Ishikawa (cell line): ENCODE results near the gene FIGNL2.

Experiments
- CEBPB ChIP-seq: IDR thresholded peaks from 2 replicates; pipeline ENCODE4 v1.6.1; 2012
- CREB1 ChIP-seq: IDR thresholded peaks from 2 replicates; pipeline ENCODE4 v1.6.1; 2012; ENCODE audit warnings: low read depth
- EGR1 ChIP-seq: IDR thresholded peaks from 2 replicates; pipeline ENCODE4 v1.6.1; 2012
- EP300 ChIP-seq: IDR thresholded peaks from 2 replicates; pipeline ENCODE4 v1.6.1; 2012; ENCODE audit warnings: borderline replicate concordance
- FOXM1 ChIP-seq: IDR thresholded peaks from 2 replicates; pipeline ENCODE4 v1.6.1; 2012; ENCODE audit warnings: low read depth, borderline replicate concordance
- NFIC ChIP-seq: IDR thresholded peaks from 2 replicates; pipeline ENCODE4 v1.6.1; 2012
- RAD21 ChIP-seq: IDR thresholded peaks from 2 replicates; pipeline ENCODE4 v1.6.1; 2012; ENCODE audit warnings: low read depth
- TAF1 ChIP-seq: IDR thresholded peaks from 2 replicates; pipeline ENCODE4 v1.6.1; 2012; ENCODE audit warnings: low read depth, mild to moderate bottlenecking
- TCF12 ChIP-seq: IDR thresholded peaks from 2 replicates; pipeline ENCODE4 v1.6.1; 2012; ENCODE audit warnings: low read depth
- TEAD4 ChIP-seq: IDR thresholded peaks from 2 replicates; pipeline ENCODE4 v1.6.1; 2012
- YY1 ChIP-seq: IDR thresholded peaks from 2 replicates; pipeline ENCODE4 v1.6.1; 2012; ENCODE audit warnings: low read depth
- ZBTB7A ChIP-seq: IDR thresholded peaks from 2 replicates; pipeline ENCODE4 v1.6.1; 2012; ENCODE audit warnings: low read depth
- TF ChIP-seq, protein P1 (sequence below): IDR thresholded peaks from 2 replicates; pipeline ENCODE4 v1.6.1; 2012; ENCODE audit warnings: low read depth, mild to moderate bottlenecking
- TF ChIP-seq, protein P2 (sequence below): IDR thresholded peaks from 2 replicates; pipeline ENCODE4 v1.6.1; 2012
- TF ChIP-seq, protein P3 (sequence below): IDR thresholded peaks from 2 replicates; pipeline ENCODE4 v1.6.1; 2012

FIGNL2 gene

DNA sequence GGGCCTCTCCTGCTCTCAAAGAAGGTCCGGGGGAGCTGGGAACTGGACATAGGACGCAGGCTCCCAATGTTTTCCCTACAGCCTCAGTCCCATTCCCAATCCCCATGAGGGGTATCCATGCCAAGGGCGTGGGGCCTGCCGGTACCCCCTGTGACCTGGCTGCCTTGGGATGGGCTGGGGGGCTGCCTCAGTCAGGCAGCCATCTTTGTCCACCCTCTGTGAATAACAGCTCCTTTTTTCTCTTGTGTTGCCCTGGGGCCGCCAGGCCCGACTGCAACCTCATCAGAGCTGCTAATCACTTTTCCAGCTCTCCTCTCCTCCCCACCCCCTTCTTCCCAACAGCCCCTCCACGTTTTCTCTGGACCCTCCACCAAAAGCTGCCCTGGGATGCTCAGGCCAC, 11.2 kb downstream of the FIGNL2 start:
- TF ChIP-seq RAD21 (no peak), TEAD4 (no peak)

DNA sequence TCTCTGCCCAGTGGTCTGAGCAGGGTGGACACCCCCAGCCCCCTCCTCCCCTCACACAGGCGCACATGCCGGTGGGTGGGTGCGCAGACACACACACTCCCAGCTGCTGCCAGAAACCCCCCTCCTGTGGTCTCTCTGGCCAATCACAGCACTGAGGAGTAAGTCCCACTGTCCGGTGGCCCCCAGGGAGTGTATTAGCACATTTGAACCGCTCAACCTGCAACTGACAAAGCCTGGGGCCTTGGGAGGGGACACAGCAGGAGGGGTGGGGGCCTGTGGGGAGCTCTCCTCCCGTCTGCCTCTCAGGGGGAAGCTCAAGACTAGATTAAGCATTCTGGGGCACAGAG, 11.7 kb downstream of the FIGNL2 start:
- no peak for TF ChIP-seq EGR1
- no peak for TF ChIP-seq TAF1
- no peak for TF ChIP-seq ZBTB7A
- TF ChIP-seq EP300 = no peak
- TF ChIP-seq YY1 = no peak
- TF ChIP-seq TEAD4 = no peak
- no peak for TF ChIP-seq CREB1
- TF ChIP-seq NFIC = no peak
- TF ChIP-seq CEBPB = no peak
- no peak for TF ChIP-seq RAD21
- TF ChIP-seq, protein P1, sequence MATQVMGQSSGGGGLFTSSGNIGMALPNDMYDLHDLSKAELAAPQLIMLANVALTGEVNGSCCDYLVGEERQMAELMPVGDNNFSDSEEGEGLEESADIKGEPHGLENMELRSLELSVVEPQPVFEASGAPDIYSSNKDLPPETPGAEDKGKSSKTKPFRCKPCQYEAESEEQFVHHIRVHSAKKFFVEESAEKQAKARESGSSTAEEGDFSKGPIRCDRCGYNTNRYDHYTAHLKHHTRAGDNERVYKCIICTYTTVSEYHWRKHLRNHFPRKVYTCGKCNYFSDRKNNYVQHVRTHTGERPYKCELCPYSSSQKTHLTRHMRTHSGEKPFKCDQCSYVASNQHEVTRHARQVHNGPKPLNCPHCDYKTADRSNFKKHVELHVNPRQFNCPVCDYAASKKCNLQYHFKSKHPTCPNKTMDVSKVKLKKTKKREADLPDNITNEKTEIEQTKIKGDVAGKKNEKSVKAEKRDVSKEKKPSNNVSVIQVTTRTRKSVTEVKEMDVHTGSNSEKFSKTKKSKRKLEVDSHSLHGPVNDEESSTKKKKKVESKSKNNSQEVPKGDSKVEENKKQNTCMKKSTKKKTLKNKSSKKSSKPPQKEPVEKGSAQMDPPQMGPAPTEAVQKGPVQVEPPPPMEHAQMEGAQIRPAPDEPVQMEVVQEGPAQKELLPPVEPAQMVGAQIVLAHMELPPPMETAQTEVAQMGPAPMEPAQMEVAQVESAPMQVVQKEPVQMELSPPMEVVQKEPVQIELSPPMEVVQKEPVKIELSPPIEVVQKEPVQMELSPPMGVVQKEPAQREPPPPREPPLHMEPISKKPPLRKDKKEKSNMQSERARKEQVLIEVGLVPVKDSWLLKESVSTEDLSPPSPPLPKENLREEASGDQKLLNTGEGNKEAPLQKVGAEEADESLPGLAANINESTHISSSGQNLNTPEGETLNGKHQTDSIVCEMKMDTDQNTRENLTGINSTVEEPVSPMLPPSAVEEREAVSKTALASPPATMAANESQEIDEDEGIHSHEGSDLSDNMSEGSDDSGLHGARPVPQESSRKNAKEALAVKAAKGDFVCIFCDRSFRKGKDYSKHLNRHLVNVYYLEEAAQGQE = no peak
- no peak for TF ChIP-seq TCF12
- TF ChIP-seq, protein P2, sequence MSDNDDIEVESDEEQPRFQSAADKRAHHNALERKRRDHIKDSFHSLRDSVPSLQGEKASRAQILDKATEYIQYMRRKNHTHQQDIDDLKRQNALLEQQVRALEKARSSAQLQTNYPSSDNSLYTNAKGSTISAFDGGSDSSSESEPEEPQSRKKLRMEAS = no peak
- TF ChIP-seq, protein P3, sequence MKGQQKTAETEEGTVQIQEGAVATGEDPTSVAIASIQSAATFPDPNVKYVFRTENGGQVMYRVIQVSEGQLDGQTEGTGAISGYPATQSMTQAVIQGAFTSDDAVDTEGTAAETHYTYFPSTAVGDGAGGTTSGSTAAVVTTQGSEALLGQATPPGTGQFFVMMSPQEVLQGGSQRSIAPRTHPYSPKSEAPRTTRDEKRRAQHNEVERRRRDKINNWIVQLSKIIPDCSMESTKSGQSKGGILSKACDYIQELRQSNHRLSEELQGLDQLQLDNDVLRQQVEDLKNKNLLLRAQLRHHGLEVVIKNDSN = no peak
- no peak for TF ChIP-seq FOXM1

DNA sequence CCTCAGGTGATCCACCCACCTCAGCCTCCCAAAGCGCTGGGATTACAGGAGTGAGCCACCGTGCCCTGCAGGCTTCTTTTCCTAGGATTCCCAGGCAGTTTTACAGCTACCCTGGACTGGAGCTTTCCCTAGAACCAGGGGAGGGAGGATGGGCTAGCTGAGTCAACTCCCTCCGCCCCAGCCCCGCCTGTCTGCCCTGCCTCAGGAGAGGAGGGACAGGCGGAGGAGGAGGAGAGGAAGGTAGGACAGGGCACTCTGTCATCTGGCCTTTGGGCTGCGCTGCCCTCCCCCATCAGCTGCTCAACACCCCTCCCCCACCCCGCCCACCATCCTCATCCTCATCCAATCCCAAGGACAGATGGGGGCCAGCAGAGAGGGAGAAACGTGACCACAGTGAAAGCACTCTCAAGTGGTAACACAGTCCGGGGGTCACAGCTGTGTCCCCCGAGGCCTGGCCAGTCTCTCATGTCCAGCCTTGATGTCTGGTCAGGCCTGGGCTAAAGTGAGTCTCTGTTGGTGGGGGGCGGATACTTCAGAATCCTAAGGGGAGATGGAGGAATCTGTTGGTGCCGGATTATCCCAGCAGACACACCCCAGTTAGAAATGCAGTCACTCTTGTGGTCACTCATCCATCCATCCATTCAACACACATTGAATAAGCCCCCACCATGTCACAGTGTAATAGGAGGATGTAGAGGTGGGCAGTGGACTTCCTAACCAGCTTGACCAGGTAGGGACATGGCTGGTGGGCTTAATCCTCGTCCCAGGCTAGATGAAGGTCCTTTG, 12.3 kb downstream of the FIGNL2 start:
- TF ChIP-seq, protein P2 = no peak
- no peak for TF ChIP-seq CEBPB
- TF ChIP-seq NFIC = no peak
- TF ChIP-seq, protein P3 = no peak
- TF ChIP-seq FOXM1 = no peak
- TF ChIP-seq YY1 = no peak
- TF ChIP-seq EGR1 = no peak
- TF ChIP-seq TAF1 = no peak
- TF ChIP-seq RAD21 = no peak
- no peak for TF ChIP-seq EP300

DNA sequence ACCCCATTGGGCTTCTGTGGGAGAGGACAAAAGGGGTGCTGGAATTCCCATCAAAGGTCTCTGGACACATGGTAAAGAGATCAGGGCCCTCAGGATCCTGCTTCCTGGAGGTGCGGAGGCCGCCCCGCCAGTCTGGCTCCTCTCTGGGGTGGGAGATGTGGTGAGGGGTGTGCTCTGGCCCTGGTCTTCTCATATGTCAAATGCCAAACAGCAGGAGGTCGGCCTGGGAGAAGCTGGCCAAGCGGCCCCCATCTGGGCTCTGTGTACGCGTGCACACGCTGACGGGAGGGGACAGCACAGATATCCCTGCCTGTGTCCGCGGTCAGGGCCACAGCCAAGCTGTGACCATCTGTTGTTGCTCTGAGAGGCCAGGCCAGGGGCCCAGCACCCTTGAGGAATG, 14.1 kb downstream of the FIGNL2 start:
- no peak for TF ChIP-seq EP300
- TF ChIP-seq ZBTB7A = 0 out of 2 replicates have a peak, but pooled peaks have one; percentile 49

DNA sequence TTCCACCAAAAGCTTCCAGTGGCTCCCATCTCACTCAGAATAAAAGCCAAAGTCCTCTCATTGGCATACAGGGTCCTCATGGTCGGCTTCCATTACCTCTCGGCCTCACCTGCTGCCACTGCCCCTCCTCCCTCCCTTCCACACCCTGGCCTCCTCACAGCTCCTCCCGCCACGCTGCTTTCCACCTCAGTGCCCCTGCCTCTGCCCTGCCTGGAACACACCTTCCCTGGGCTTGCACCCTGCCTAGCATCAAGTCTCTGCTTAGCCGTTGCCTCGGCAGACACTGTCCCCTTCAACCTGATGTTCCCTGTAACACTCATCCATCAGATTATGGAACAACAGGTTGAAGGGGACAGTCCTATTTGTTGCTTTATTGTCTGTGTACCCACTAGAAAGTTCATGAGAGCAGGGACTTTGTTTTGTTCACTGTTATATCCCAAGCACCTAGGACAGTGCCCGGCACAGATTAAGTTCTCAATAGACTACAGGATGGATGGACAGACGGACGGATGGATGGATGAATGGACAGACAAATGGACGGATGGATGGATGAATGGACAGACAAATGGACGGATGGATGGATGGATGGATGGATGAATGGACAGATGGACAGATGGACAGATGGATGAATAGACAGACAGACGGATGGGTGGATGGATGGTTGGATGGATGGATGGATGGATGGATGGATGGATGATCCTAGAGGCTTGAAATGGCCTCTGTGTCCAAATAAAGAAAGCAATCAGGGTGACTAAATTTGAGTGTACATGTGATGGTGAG, 14.9 kb downstream of the FIGNL2 start:
- TF ChIP-seq, protein P1 = peak; percentile 51; the same call in 1 of the 2 replicates
- TF ChIP-seq, protein P3 = no peak
